H1 (cell line): ENCODE results near the gene GINS3. TPM values are rescaled to one million over a fixed set of nuclear protein-coding genes. Genes with fewer than 3 reads are reported as not detected.

Experiments used
- CTCF ChIA-PET: fragments of 300-600 bp; sonication (Branson Sonifier 250); formaldehyde crosslinking; loops from one replicate; lab custom pipeline; 2021; ENCODE audit not compliant: partially characterized antibody; lab: Charles Lee
- POLR2A ChIA-PET: fragments of 300-600 bp; sonication (Branson Sonifier 250); formaldehyde crosslinking; loops from one replicate; lab custom pipeline; 2021; ENCODE audit warnings: inconsistent platforms; ENCODE audit not compliant: partially characterized antibody; lab: Charles Lee
- DNase-seq, 2 experiments: peaks; one replicate each; pipeline versions ENCODE4 v3.0.0 to v3.0.0-alpha.2; 2010 to 2022; ENCODE audit warnings: low spot score in 2 of 2, low read depth in 1 of 2, mixed read lengths in 1 of 2
- FAIRE-seq: peaks from 2 replicates; lab custom pipeline; 2011; peaks lifted over from hg19 to GRCh38; lab: Jason Lieb, UNC
- H2AFZ ChIP-seq: 2 replicates; pipeline ENCODE4 v1.8.1; 2012; ENCODE audit warnings: low read length, inconsistent platforms
- H2AK5ac ChIP-seq: 2 replicates; pipeline ENCODE4 v1.6.1; 2013; ENCODE audit warnings: low read depth, low read length
- H2BK120ac ChIP-seq: replicated peaks from 2 replicates; pipeline ENCODE3; 2013; ENCODE audit warnings: low read depth, low read length, inconsistent platforms
- H2BK12ac ChIP-seq: 2 replicates; pipeline ENCODE4 v1.6.1; 2013; ENCODE audit warnings: low read depth, low read length
- H2BK15ac ChIP-seq: 2 replicates; pipeline ENCODE4 v1.6.1; 2013; ENCODE audit warnings: low read length
- H2BK20ac ChIP-seq: 2 replicates; pipeline ENCODE4 v1.6.1; 2013; ENCODE audit warnings: low read length
- H2BK5ac ChIP-seq: 2 replicates; pipeline ENCODE4 v1.6.1; 2013; ENCODE audit warnings: low read depth, low read length
- H3K14ac ChIP-seq: 2 replicates; pipeline ENCODE4 v1.6.1; 2013; ENCODE audit warnings: inconsistent platforms; ENCODE audit not compliant: insufficient read length
- H3K18ac ChIP-seq: 2 replicates; pipeline ENCODE4 v1.6.1; 2013; ENCODE audit warnings: low read length; ENCODE audit errors: extremely low read depth
- H3K23ac ChIP-seq: 2 replicates; pipeline ENCODE4 v1.6.1; 2013; ENCODE audit warnings: inconsistent platforms; ENCODE audit not compliant: insufficient read length
- H3K23me2 ChIP-seq: 2 replicates; pipeline ENCODE4 v1.6.1; 2013; ENCODE audit warnings: low read depth, low read length
- H3K27ac ChIP-seq: 2 replicates; pipeline ENCODE4 v1.6.1; 2011; ENCODE audit warnings: low read depth, low read length, inconsistent platforms
- H3K27me3 ChIP-seq, 4 experiments: replicated peaks in 1 of 4; 1 replicate in 1 of 4; 2 replicates in 3 of 4; pipeline versions ENCODE4 v1.6.1 to v1.8.1; 2011 to 2013; ENCODE audit warnings: low read length in 3 of 4, mild to moderate bottlenecking in 3 of 4, inconsistent platforms in 2 of 4, mixed read lengths in 2 of 4, moderate library complexity in 1 of 4; ENCODE audit not compliant: control insufficient read depth in 3 of 4, insufficient read depth in 3 of 4; ENCODE audit errors: extremely low read depth in 1 of 4
- H3K36me3 ChIP-seq, 4 experiments: 2 replicates each; pipeline versions ENCODE4 v1.6.1 to v1.8.1; 2011 to 2013; ENCODE audit warnings: mild to moderate bottlenecking in 4 of 4, low read length in 3 of 4, moderate library complexity in 2 of 4, control low read depth in 1 of 4, inconsistent platforms in 1 of 4; ENCODE audit not compliant: insufficient read depth in 4 of 4, control insufficient read depth in 2 of 4
- H3K4ac ChIP-seq: replicated peaks from 2 replicates; pipeline ENCODE3; 2013; ENCODE audit warnings: low read length, low read depth, mixed read lengths, inconsistent platforms; ENCODE audit not compliant: insufficient read length
- H3K4me1 ChIP-seq, 4 experiments: replicated peaks in 1 of 4; 1 replicate in 1 of 4; 2 replicates in 3 of 4; pipeline versions ENCODE4 v1.6.1 to v1.8.1; 2011 to 2013; ENCODE audit warnings: low read length in 3 of 4, inconsistent platforms in 2 of 4, mixed read lengths in 1 of 4; ENCODE audit not compliant: insufficient read depth in 4 of 4, control insufficient read depth in 3 of 4
- H3K4me2 ChIP-seq, 2 experiments: 2 replicates each; pipeline versions ENCODE4 v1.6.1 to v1.8.1; 2011 to 2013; ENCODE audit warnings: low read depth in 2 of 2, low read length in 2 of 2, control low read depth in 1 of 2, inconsistent platforms in 1 of 2, mild to moderate bottlenecking in 1 of 2; ENCODE audit not compliant: insufficient read depth in 1 of 2
- H3K4me3 ChIP-seq, 4 experiments: fragments of 200-600, 300-600 bp in 1 of 4; sonication (generic), shearing (Covaris generic), sonication (Bioruptor Twin) in 1 of 4; 2 replicates each; pipeline versions ENCODE4 v1.5.1 to v1.8.1; 2011 to 2016; ENCODE audit warnings: low read length in 4 of 4, low read depth in 3 of 4, control low read depth in 2 of 4, inconsistent platforms in 2 of 4, mild to moderate bottlenecking in 2 of 4, mixed read lengths in 1 of 4, moderate library complexity in 1 of 4; ENCODE audit not compliant: insufficient read depth in 2 of 4; ENCODE audit errors: extremely low read depth in 1 of 4
- H3K56ac ChIP-seq: replicated peaks from 2 replicates; pipeline ENCODE3; 2013; ENCODE audit warnings: low read depth, mild to moderate bottlenecking, mixed read lengths, low read length, inconsistent platforms; ENCODE audit not compliant: insufficient read length
- H3K79me1 ChIP-seq: 2 replicates; pipeline ENCODE4 v1.6.1; 2013; ENCODE audit warnings: low read depth, low read length, control low read depth
- H3K79me2 ChIP-seq, 2 experiments: 2 replicates each; pipeline versions ENCODE4 v1.6.1 to v1.8.1; 2012 to 2013; ENCODE audit warnings: low read length in 2 of 2, mild to moderate bottlenecking in 2 of 2, inconsistent platforms in 1 of 2; ENCODE audit not compliant: insufficient read depth in 2 of 2, control insufficient read depth in 1 of 2
- H3K9ac ChIP-seq, 4 experiments: replicated peaks in 1 of 4; 1 replicate in 1 of 4; 2 replicates in 3 of 4; pipeline versions ENCODE4 v1.6.1 to v1.8.1; 2011 to 2013; ENCODE audit warnings: low read depth in 3 of 4, low read length in 3 of 4, control low read depth in 2 of 4, mild to moderate bottlenecking in 2 of 4, moderate library complexity in 2 of 4, inconsistent platforms in 1 of 4; ENCODE audit errors: extremely low read depth in 1 of 4
- H3K9me3 ChIP-seq, 2 experiments: 2 replicates each; pipeline versions ENCODE4 v1.6.1 to v1.8.1; 2012 to 2013; ENCODE audit warnings: mild to moderate bottlenecking in 2 of 2, moderate library complexity in 2 of 2, control low read depth in 1 of 2, inconsistent platforms in 1 of 2, low read depth in 1 of 2, low read length in 1 of 2, mixed read lengths in 1 of 2; ENCODE audit not compliant: insufficient read depth in 2 of 2
- H4K20me1 ChIP-seq, 2 experiments: replicated peaks in 1 of 2; 2 replicates each; pipeline versions ENCODE3 to v1.8.1; 2011 to 2013; ENCODE audit warnings: inconsistent platforms in 2 of 2, low read length in 2 of 2, mild to moderate bottlenecking in 1 of 2; ENCODE audit not compliant: insufficient read depth in 2 of 2, control insufficient read depth in 1 of 2
- H4K5ac ChIP-seq: 2 replicates; pipeline ENCODE4 v1.6.1; 2013; ENCODE audit warnings: low read length, low read depth, mixed read lengths, inconsistent platforms; ENCODE audit not compliant: insufficient read length
- H4K8ac ChIP-seq: 2 replicates; pipeline ENCODE4 v1.8.0; 2013; ENCODE audit warnings: mild to moderate bottlenecking, moderate library complexity, low read length, inconsistent platforms; ENCODE audit not compliant: insufficient read depth; ENCODE audit errors: extremely low read depth
- H4K91ac ChIP-seq: replicated peaks from 2 replicates; pipeline ENCODE3; 2013; ENCODE audit warnings: low read length, mixed read lengths, inconsistent platforms; ENCODE audit not compliant: insufficient read length
- CBX5 ChIP-seq: fragments of 300-800, 300-1000 bp; sonication (generic); IDR thresholded peaks from 2 replicates; pipeline ENCODE4 v1.7.1; 2016; ENCODE audit warnings: antibody characterized with exemption, low read length, low read depth
- KDM1A ChIP-seq: fragments of 200-600, 300-600 bp; sonication (generic); IDR thresholded peaks from 2 replicates; pipeline ENCODE4 v1.7.1; 2016; ENCODE audit warnings: mild to moderate bottlenecking, low read length, borderline replicate concordance
- KDM5A ChIP-seq: fragments of 200-600 bp; IDR thresholded peaks from 2 replicates; pipeline ENCODE4 v1.7.1; 2012; ENCODE audit warnings: mild to moderate bottlenecking, low read length, inconsistent platforms, mixed read lengths
- POLR2AphosphoS5 ChIP-seq: IDR thresholded peaks from 2 replicates; pipeline ENCODE4 v1.6.1; 2011; ENCODE audit warnings: low read depth, low read length
- RNF2 ChIP-seq: fragments of 200-900, 300-1000 bp; sonication (generic); IDR thresholded peaks from 2 replicates; pipeline ENCODE4 v1.7.1; 2016; ENCODE audit warnings: borderline replicate concordance, low read depth, mild to moderate bottlenecking, antibody characterized with exemption, low read length; ENCODE audit not compliant: poor library complexity, severe bottlenecking; ENCODE audit errors: missing control alignments
- WGBS, 2 experiments: shearing (Covaris generic) in 1 of 2; methylation state at CpG; one replicate each; pipeline versions ENCODE4 v1.1.6 to v1.1.7; 2013 to 2015; ENCODE audit warnings: low lambda C conversion rate in 2 of 2, mixed read lengths in 2 of 2, inconsistent platforms in 1 of 2, low coverage in 1 of 2, missing lambda C conversion rate in 1 of 2; ENCODE audit not compliant: insufficient replicate concordance in 2 of 2, insufficient coverage in 1 of 2, insufficient read length in 1 of 2; ENCODE audit errors: extremely low coverage in 1 of 2, missing lambda C conversion rate in 1 of 2; 5-methylcytosine and 5-hydroxymethylcytosine counted together
- polyA plus RNA-seq, 7 experiments: library from polyadenylated mRNA; depleted of rRNA in 3 of 7; stranded (reverse) in 5 of 7; unstranded in 2 of 7; fragments of >200 nt in 5 of 7; fragments of 200-250 nt in 2 of 7; gene quantifications; 1 replicate in 5 of 7; 2 replicates in 1 of 7; 4 replicates in 1 of 7; pipeline versions ENCODE4 v1.2.1 to v1.2.3, GENCODE V29; 2011 to 2013; ENCODE audit warnings: missing spikeins in 2 of 7, mixed read lengths in 2 of 7
- total RNA-seq: library from RNA; stranded (reverse); fragmentation: NEBNext Ultra II Directional; extraction: Animal tissue kit (Norgen Biotek cat#: 25700); gene quantifications from 2 replicates; pipeline ENCODE4 v1.2.1, GENCODE V29; 2021

The GINS3 gene
- total and polyA plus RNA-seq, 2 of the 8 experiments (the other 6 are each of a cell fraction or from before 2014, with no cell fraction given): 12.9 to 15.4 TPM

- Histone ChIP-seq H2BK12ac (no peak overlapping the region), H3K4me2 (no peak overlapping the region), H4K8ac (no peak overlapping the region), H4K91ac (no peak overlapping the region), H3K4me1 (no peaks in the 10 kb centered on the region), H2BK15ac (no peak overlapping the region), H3K23ac (no peak overlapping the region), H3K18ac (no peak overlapping the region), H2BK5ac (no peak overlapping the region), H3K79me1 (no peaks in the 10 kb centered on the region), H2AFZ (no peak overlapping the region), H3K56ac (no peak overlapping the region), H3K4ac (no peak overlapping the region), H3K23me2 (no peaks in the 10 kb centered on the region), H3K27ac (no peak overlapping the region), H3K27me3 (no peaks in the 10 kb centered on the region), H2BK120ac (no peak overlapping the region), H4K5ac (no peak overlapping the region), H2AK5ac (no peak overlapping the region), H3K4me3 (no peak overlapping the region), H3K9me3 (no peaks in the 10 kb centered on the region), H3K9ac (no peak overlapping the region), H4K20me1 (no peaks in the 10 kb centered on the region), H3K14ac (no peak overlapping the region), H3K36me3 (no peaks in the 10 kb centered on the region), H3K79me2 (no peaks in the 10 kb centered on the region), H2BK20ac (no peak overlapping the region)
- ChIA-PET CTCF (interaction anchor here (0.6 to 4.0 kb wide), 4 partner anchors 16 to 157 kb away, joined by 3 to 18 read pairs (median 4); no protein-coding TSS in a partner anchor), POLR2A (no interaction called here)
- no peak for DNase-seq
- WGBS, 2 experiments: 61% methylated on average over 4 of the region's 4 CpGs; no CpG with 5 or more reads in 1 of the 2 experiments
- FAIRE-seq: no peak
- TF ChIP-seq KDM5A (no peak), KDM1A (no peak), CBX5 (no peak), RNF2 (no peak), POLR2AphosphoS5 (no peak)
These were observed 41.3 kb downstream of the GINS3 start for GRCh38 chr16:58433569-58433951.
